ENCODE results near the gene PFKFB4.
"Not testable (repeated sequence)": the region's sequence is repeated elsewhere in the genome, so short reads cannot be mapped to it uniquely, and the experiment has no call there.

PFKFB4 gene

DNA sequence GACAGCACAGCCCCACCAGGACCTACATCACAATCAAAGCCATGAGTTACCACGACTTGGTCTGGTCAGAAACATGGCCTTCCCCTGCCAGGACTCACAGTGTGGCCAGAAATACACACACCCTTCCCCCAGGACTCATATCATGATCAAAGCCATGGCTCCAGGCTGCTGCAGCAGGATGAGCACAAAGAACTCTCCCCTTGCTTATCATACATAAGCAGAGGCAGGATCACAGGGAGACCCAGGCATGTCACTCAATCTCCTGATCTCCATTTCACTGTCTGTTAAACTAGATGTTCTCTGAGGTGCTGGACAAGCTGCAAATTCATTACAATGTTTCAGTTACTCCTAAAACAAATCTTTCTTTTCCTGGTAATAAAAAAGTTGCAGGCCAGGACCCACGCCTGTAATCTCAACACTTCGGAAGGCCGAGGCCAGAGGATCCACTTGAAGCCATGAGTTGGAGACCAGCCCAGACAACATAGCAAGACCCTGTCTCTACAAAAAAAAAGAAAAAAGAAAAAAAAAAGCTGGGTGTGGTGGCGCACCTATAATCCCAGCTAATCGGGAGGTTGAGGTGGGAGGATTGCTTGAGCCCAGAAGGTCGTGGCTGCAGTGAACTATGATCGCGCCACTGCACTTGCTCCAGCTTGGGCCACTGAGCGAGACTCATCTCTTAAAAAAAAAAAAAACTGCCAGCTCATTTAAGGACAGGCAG, 1.2 kb downstream of the PFKFB4 start:
- Histone ChIP-seq H3K36me3 (ENCODE audit: insufficient read depth, low read length) (no peaks in the 10 kb centered on the region), H3K27me3 (ENCODE audit: control insufficient read depth in 1 of 2, insufficient read depth in 2 of 2, low read length in 2 of 2) (no peaks in the 10 kb centered on the region), H3K4me1 (ENCODE audit: insufficient read depth, low read length) (peaks cover 12% of the 10 kb centered on the region), H3K4me3 (ENCODE audit: low read depth in 1 of 2, low read length in 2 of 2) (no peak overlapping the region), H3K27ac (ENCODE audit: low read depth, low read length) (no peak overlapping the region), H3K9ac (ENCODE audit: low read length) (no peak overlapping the region), H3K9me3 (ENCODE audit: low read length) (no peaks in the 10 kb centered on the region)

DNA sequence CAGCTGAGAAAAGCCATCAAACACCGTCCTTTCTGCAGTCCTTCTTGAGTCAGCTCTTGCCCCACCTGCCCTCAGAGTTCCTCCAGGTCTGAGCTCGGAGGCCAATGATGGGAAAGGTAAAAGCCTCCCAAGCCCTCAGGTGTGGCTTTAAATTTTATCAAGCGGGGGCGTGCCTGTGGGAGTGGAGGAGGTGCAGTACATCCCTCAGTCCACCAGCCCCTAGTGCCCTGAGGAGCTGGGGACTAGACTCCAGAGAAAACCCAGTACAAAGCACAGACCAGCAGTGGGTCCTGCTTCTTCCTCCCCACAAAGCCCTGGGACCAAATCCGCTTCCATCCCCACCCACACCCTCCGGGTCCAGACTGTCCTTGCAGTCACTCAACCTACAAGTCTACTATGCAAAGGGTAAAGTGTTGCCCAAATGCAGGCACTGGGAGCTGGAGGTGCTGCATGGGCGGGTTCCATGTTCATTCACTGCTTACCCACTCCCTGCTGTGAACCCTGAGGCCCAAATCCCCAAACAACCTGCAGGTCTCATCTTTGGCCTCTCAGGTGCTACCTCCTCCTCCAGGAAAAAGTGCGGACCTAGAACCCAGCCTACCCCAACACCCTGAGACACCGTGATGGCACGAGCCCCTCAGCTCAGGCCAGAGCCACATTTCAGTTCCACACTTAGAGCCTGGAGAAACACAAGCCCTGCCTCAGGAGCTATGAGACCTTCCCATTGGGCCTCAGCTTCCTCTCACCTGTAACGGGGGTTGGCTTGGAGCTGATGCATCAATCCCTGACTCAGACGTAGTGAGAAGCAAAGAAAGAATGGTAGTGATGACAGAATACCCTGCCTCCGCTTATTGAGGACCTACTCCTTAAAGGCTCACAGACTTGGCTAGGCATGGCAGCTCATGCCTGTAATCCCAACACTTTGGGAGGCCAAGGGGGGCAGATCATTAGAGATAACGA, 2.4 kb downstream of the PFKFB4 start:
- no peaks in the 10 kb centered on the region for H3K27me3 ChIP-seq (ENCODE audit: control insufficient read depth in 1 of 2, insufficient read depth in 2 of 2, low read length in 2 of 2)
- H3K9me3 ChIP-seq (ENCODE audit: low read length) = no peaks in the 10 kb centered on the region
- no peak overlapping the region for H3K4me3 ChIP-seq (ENCODE audit: low read depth in 1 of 2, low read length in 2 of 2)
- no peak overlapping the region for H3K9ac ChIP-seq (ENCODE audit: low read length)
- H3K27ac ChIP-seq (ENCODE audit: low read depth, low read length) = no peak overlapping the region
- no peaks in the 10 kb centered on the region for H3K4me1 ChIP-seq (ENCODE audit: insufficient read depth, low read length)
- no peaks in the 10 kb centered on the region for H3K36me3 ChIP-seq (ENCODE audit: insufficient read depth, low read length)

DNA sequence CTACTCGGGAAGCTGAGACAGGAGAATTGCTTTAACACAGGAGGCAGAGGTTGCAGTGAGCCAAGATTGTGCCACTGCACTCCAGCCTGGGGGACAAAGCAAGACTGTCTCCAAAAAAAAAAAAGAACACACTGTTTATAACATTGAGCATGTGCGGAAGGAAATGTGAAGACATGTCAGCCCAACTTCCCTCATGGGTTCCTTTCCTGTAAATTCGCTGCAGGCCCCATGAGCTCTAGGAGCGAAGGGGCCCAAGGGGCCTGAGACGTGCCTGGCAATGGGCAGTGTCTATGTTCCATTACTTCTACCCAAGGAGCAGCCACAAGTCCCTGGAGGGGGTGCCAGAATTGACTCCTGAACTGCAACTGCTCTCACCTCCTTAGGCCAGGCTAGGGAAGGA, 3.2 kb downstream of the PFKFB4 start:
- H3K9ac ChIP-seq (ENCODE audit: low read length) = no peak overlapping the region
- no peaks in the 10 kb centered on the region for H3K27me3 ChIP-seq (ENCODE audit: control insufficient read depth in 1 of 2, insufficient read depth in 2 of 2, low read length in 2 of 2)
- H3K4me3 ChIP-seq (ENCODE audit: low read depth in 1 of 2, low read length in 2 of 2) = no peak overlapping the region
- no peak overlapping the region for H3K27ac ChIP-seq (ENCODE audit: low read depth, low read length)
- H3K36me3 ChIP-seq (ENCODE audit: insufficient read depth, low read length) = no peaks in the 10 kb centered on the region
- no peaks in the 10 kb centered on the region for H3K9me3 ChIP-seq (ENCODE audit: low read length)
- peaks cover 6% of the 10 kb centered on the region for H3K4me1 ChIP-seq (ENCODE audit: insufficient read depth, low read length)

DNA sequence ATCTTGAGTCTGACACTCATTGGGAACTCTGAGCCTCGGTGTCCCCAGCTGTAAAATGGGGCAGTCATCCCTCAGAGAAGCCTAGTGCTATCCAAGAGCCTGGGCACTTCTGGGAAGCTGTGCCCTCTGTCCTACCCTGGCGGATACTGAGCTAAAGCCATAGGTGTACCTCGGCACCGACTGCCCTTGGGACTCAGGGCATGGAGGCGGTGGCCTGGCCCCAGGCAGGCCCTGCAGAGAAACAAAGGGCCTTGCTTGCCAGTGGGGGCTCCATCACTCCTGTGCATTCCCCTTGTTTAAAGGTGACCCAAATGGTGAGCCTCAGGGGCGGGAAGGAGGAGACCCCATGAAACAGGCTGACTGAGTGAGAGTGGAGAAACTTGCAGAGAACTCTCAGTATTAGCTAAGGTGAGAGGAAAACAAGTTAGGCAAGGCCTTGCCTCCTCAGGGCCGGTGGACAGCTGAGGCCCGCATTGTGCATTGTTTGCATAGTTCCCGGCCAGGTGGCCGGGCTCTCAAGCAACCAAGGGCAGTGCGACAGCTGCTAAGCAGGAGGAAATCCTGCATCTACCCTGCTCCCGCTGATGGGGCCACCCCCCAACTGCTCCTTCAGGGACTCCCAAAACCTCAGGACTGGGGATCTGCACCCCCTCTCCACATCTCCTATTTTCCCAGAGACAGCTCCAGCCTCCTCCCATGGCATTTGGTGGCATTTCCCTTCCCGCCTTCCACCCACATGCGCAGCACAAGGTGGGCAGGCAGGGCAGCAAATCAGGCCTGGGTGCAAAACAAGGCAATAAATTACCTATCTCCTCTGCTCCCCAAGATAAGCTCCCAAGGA, 4.3 kb downstream of the PFKFB4 start:
- Histone ChIP-seq H3K9ac (ENCODE audit: low read length) (no peak overlapping the region), H3K4me1 (ENCODE audit: insufficient read depth, low read length) (peaks cover 6% of the 10 kb centered on the region)

DNA sequence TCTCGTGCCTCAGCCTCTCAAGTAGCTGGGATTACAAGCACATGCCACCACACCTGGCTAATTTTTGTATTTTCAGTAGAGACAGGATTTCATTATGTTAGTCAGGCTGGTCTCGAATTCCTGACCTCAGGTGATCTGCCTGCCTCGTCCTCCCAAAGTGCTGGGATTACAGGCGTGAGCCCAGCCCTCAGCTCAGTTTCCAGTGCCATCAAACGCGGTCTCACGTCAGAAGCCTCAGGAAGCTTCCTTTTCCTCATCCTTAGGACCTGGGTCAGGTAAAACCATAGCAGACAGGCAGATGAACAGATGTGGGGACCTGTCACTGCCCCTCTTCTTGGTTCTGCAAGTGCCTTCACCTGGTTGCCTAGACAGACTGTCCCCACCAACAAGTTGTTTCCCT, 5.0 kb downstream of the PFKFB4 start:
- H3K4me1 ChIP-seq (ENCODE audit: insufficient read depth, low read length); H3K9ac ChIP-seq (ENCODE audit: low read length); H3K4me3 ChIP-seq (ENCODE audit: low read depth in 1 of 2, low read length in 2 of 2); H3K27me3 ChIP-seq (ENCODE audit: control insufficient read depth in 1 of 2, insufficient read depth in 2 of 2, low read length in 2 of 2); H3K27ac ChIP-seq (ENCODE audit: low read depth, low read length); H3K36me3 ChIP-seq (ENCODE audit: insufficient read depth, low read length); H3K9me3 ChIP-seq (ENCODE audit: low read length): not testable (repeated sequence)

More for the DNA sequence above, 4.3 kb downstream of the PFKFB4 start:
- H3K4me3 ChIP-seq (ENCODE audit: low read depth in 1 of 2, low read length in 2 of 2) = no peak overlapping the region
- no peaks in the 10 kb centered on the region for H3K36me3 ChIP-seq (ENCODE audit: insufficient read depth, low read length)
- H3K9me3 ChIP-seq (ENCODE audit: low read length) = no peaks in the 10 kb centered on the region
- H3K27ac ChIP-seq (ENCODE audit: low read depth, low read length) = no peak overlapping the region
- no peaks in the 10 kb centered on the region for H3K27me3 ChIP-seq (ENCODE audit: control insufficient read depth in 1 of 2, insufficient read depth in 2 of 2, low read length in 2 of 2)

DNA sequence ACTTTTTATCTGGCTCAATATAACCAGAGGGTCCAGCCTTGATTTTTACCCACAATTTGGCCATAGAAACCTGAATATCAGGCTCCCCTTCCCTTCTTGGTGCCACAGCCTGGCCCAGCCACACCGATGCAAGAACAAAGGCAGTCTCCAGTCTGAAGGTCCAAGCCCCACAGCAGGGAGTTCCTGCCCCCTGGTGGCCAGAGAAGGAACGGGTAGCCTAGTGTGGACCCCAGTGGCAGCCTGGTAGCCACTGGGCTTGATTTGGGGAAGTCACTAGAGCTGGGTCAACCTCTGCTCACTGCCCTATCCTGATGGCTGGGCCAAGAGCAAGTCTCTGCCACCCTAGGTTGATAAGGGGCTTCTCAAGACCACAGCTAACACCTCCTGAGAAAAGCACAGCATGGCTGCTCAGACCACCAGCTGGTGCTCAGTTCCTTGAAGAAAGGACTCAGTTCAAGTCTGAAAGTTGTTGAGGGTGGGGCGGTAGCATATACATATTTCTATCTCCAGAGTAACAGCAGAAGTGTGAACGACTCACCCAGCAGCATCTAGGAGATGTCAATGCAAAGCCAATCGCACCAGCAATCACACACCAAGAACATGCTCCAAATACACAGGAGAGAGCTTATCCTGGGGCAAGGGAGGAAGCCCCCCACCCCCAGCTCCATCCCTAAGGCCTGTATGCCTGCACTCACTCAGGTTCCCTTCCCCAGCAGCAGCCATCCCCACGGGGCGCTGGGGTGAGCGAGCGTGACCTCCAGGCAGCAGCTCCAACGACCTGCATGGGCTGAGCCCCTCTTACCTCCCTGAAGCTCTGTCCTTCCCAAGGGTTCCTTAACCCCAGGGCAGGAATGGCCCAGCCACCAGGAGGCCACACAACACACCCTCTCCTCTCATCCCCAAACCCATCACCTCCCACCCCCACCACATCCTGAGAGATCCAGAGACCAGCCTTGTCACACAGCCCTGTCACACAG, 7.6 kb downstream of the PFKFB4 start:
- Histone ChIP-seq H3K36me3 (ENCODE audit: insufficient read depth, low read length) (no peaks in the 10 kb centered on the region), H3K9ac (ENCODE audit: low read length) (no peak overlapping the region), H3K4me3 (ENCODE audit: low read depth in 1 of 2, low read length in 2 of 2) (no peak overlapping the region), H3K27ac (ENCODE audit: low read depth, low read length) (no peak overlapping the region), H3K9me3 (ENCODE audit: low read length) (no peaks in the 10 kb centered on the region), H3K4me1 (ENCODE audit: insufficient read depth, low read length) (peaks cover 6% of the 10 kb centered on the region), H3K27me3 (ENCODE audit: control insufficient read depth in 1 of 2, insufficient read depth in 2 of 2, low read length in 2 of 2) (no peaks in the 10 kb centered on the region)

- Histone ChIP-seq H3K27ac (ENCODE audit: low read depth, low read length) (no peak overlapping the region), H3K4me3 (ENCODE audit: low read depth in 1 of 2, low read length in 2 of 2) (no peak overlapping the region), H3K9ac (ENCODE audit: low read length) (no peak overlapping the region), H3K9me3 (ENCODE audit: low read length) (no peaks in the 10 kb centered on the region), H3K4me1 (ENCODE audit: insufficient read depth, low read length) (peaks cover 6% of the 10 kb centered on the region), H3K36me3 (ENCODE audit: insufficient read depth, low read length) (no peaks in the 10 kb centered on the region), H3K27me3 (ENCODE audit: control insufficient read depth in 1 of 2, insufficient read depth in 2 of 2, low read length in 2 of 2) (no peaks in the 10 kb centered on the region)
Observed at GRCh38 chr3:48548126-48548525, 8.5 kb downstream of the PFKFB4 start.

- no peaks in the 10 kb centered on the region for H3K36me3 ChIP-seq (ENCODE audit: insufficient read depth, low read length)
- H3K9ac ChIP-seq (ENCODE audit: low read length) = no peak overlapping the region
- H3K27me3 ChIP-seq (ENCODE audit: control insufficient read depth in 1 of 2, insufficient read depth in 2 of 2, low read length in 2 of 2) = no peaks in the 10 kb centered on the region
- no peak overlapping the region for H3K4me3 ChIP-seq (ENCODE audit: low read depth in 1 of 2, low read length in 2 of 2)
- H3K9me3 ChIP-seq (ENCODE audit: low read length) = no peaks in the 10 kb centered on the region
- no peak overlapping the region for H3K27ac ChIP-seq (ENCODE audit: low read depth, low read length)
- peaks cover 6% of the 10 kb centered on the region for H3K4me1 ChIP-seq (ENCODE audit: insufficient read depth, low read length)
Observed at GRCh38 chr3:48546203-48546829, 10.3 kb downstream of the PFKFB4 start.

DNA sequence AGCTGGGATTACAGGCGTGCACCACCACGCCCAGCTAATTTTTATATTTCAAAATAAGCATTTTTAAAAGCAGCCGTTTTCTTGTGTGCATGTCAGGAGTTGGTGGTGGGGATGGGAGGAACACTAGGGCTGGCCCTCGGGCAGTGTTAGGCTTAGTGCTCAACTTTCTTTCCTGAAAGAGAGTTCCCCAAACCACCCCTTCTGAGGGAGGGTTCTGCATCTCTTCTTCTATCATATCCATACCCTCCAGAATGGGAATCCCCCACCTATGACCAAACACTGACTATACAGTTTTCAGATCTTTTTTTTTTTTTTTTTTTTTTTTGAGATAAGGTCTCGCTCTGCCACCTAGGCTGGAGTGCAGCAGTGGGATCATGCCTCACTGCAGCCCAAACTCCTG, 12.5 kb downstream of the PFKFB4 start:
- no peaks in the 10 kb centered on the region for H3K36me3 ChIP-seq (ENCODE audit: insufficient read depth, low read length)

DNA sequence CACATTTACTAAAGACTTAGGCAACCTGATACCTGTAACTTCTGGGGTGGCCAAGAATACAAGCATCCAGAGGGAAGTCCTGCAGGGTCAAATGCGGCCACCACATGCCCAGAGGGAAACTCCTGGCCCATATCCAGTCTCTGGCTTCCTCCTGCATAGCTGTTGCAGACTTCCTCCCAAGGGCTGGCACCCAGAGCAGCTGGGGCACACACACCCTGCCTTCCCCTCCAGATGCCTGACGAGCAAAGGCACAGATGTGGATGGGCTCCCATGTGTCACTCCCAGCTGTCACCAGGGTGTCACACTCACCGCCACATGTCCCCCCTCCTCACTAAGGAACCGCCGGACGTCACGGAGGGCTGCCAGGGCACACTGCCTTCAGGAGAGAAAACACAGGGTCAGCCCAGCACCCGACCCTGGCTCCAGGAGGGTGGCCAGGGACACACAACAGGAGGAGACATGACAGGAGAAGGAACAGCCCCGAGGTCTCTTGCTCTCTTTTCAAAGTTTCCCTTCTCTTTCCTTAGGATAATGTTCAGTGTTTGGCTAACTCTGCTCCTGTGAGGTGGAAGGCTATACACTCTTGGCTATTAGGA, 13.2 kb downstream of the PFKFB4 start:
- no peak overlapping the region for H3K27ac ChIP-seq (ENCODE audit: low read depth, low read length)
- no peaks in the 10 kb centered on the region for H3K9me3 ChIP-seq (ENCODE audit: low read length)
- H3K27me3 ChIP-seq (ENCODE audit: control insufficient read depth in 1 of 2, insufficient read depth in 2 of 2, low read length in 2 of 2) = no peaks in the 10 kb centered on the region
- H3K9ac ChIP-seq (ENCODE audit: low read length) = no peak overlapping the region
- H3K4me3 ChIP-seq (ENCODE audit: low read depth in 1 of 2, low read length in 2 of 2) = no peak overlapping the region
- H3K36me3 ChIP-seq (ENCODE audit: insufficient read depth, low read length) = peaks cover 1% of the 10 kb centered on the region
- H3K4me1 ChIP-seq (ENCODE audit: insufficient read depth, low read length) = no peaks in the 10 kb centered on the region

More for the DNA sequence above, 12.5 kb downstream of the PFKFB4 start:
- Histone ChIP-seq H3K4me1 (ENCODE audit: insufficient read depth, low read length) (peaks cover 6% of the 10 kb centered on the region), H3K4me3 (ENCODE audit: low read depth in 1 of 2, low read length in 2 of 2) (no peak overlapping the region), H3K27me3 (ENCODE audit: control insufficient read depth in 1 of 2, insufficient read depth in 2 of 2, low read length in 2 of 2) (no peaks in the 10 kb centered on the region), H3K9ac (ENCODE audit: low read length) (no peak overlapping the region), H3K27ac (ENCODE audit: low read depth, low read length) (no peak overlapping the region), H3K9me3 (ENCODE audit: low read length) (no peaks in the 10 kb centered on the region)
